ENCODE data around the gene DDX59.

DDX59 gene

GRCh38 chr1:200669314-200670241 is at the start of gene DDX59:
DDX59 (minus strand) TSS chr1:200669907; CDS start chr1:200666740, 3,167 bp downstream.
- FAIRE-seq (peak; percentile 83), DNase-seq (ENCODE audit: extremely low spot score, insufficient read length, low read depth) (peak; percentile 91)

GRCh38 chr1:200714504-200715187 is 44.9 kb upstream of the DDX59 start:
- no peak for DNase-seq (ENCODE audit: extremely low spot score, insufficient read length, low read depth)
- no peak for FAIRE-seq

- FAIRE-seq, result no peak
- DNase-seq (ENCODE audit: extremely low spot score, insufficient read length, low read depth), result no peak
Measured at GRCh38 chr1:200710166-200710565, 40.5 kb upstream of the DDX59 start.

GRCh38 chr1:200708769-200709168 is 39.1 kb upstream of the DDX59 start:
- FAIRE-seq, result no peak
- no peak for DNase-seq (ENCODE audit: extremely low spot score, insufficient read length, low read depth)

- DNase-seq (ENCODE audit: extremely low spot score, insufficient read length, low read depth), result no peak
- no peak for FAIRE-seq
Measured at GRCh38 chr1:200708161-200708560, 38.5 kb upstream of the DDX59 start.

GRCh38 chr1:200707116-200707515 is 37.4 kb upstream of the DDX59 start:
- no peak for FAIRE-seq
- DNase-seq (ENCODE audit: extremely low spot score, insufficient read length, low read depth), result no peak

GRCh38 chr1:200706111-200706814 is 36.6 kb upstream of the DDX59 start:
- no peak for DNase-seq (ENCODE audit: extremely low spot score, insufficient read length, low read depth)
- FAIRE-seq, result no peak

- DNase-seq (ENCODE audit: extremely low spot score, insufficient read length, low read depth) (no peak), FAIRE-seq (no peak)
Measured at GRCh38 chr1:200704986-200705500, 35.3 kb upstream of the DDX59 start.

- no peak for FAIRE-seq
Measured at GRCh38 chr1:200699871-200700270, 30.2 kb upstream of the DDX59 start.

GRCh38 chr1:200694738-200695137 is 25.0 kb upstream of the DDX59 start:
- no peak for DNase-seq (ENCODE audit: extremely low spot score, insufficient read length, low read depth)
- no peak for FAIRE-seq

More at GRCh38 chr1:200699871-200700270, 30.2 kb upstream of the DDX59 start:
- DNase-seq (ENCODE audit: extremely low spot score, insufficient read length, low read depth), result no peak

GRCh38 chr1:200693327-200693726 is 23.6 kb upstream of the DDX59 start:
- DNase-seq (ENCODE audit: extremely low spot score, insufficient read length, low read depth), result no peak
- FAIRE-seq, result peak; percentile 9

- FAIRE-seq, result no peak
- no peak for DNase-seq (ENCODE audit: extremely low spot score, insufficient read length, low read depth)
Measured at GRCh38 chr1:200692316-200692715, 22.6 kb upstream of the DDX59 start.

- FAIRE-seq, result no peak
Measured at GRCh38 chr1:200686620-200687019, 16.9 kb upstream of the DDX59 start.

GRCh38 chr1:200684015-200684414 is 14.3 kb upstream of the DDX59 start:
- DNase-seq (ENCODE audit: extremely low spot score, insufficient read length, low read depth) (no peak), FAIRE-seq (no peak)

More at GRCh38 chr1:200686620-200687019, 16.9 kb upstream of the DDX59 start:
- DNase-seq (ENCODE audit: extremely low spot score, insufficient read length, low read depth), result no peak

- DNase-seq (ENCODE audit: extremely low spot score, insufficient read length, low read depth), result no peak
- no peak for FAIRE-seq
Measured at GRCh38 chr1:200683298-200683697, 13.6 kb upstream of the DDX59 start.

- no peak for FAIRE-seq
Measured at GRCh38 chr1:200681231-200681630, 11.5 kb upstream of the DDX59 start.

GRCh38 chr1:200676829-200677228 is 7.1 kb upstream of the DDX59 start:
- FAIRE-seq, result no peak
- no peak for DNase-seq (ENCODE audit: extremely low spot score, insufficient read length, low read depth)

More at GRCh38 chr1:200681231-200681630, 11.5 kb upstream of the DDX59 start:
- DNase-seq (ENCODE audit: extremely low spot score, insufficient read length, low read depth), result no peak

GRCh38 chr1:200675588-200675852 is 5.8 kb upstream of the DDX59 start:
- FAIRE-seq (no peak), DNase-seq (ENCODE audit: extremely low spot score, insufficient read length, low read depth) (no peak)

- DNase-seq (ENCODE audit: extremely low spot score, insufficient read length, low read depth), result no peak
- FAIRE-seq, result no peak
Measured at GRCh38 chr1:200674838-200675587, 5.3 kb upstream of the DDX59 start.

Measured in GM18507 (cell line).